Measurements from ENCODE around the gene JARID2.

DNA sequence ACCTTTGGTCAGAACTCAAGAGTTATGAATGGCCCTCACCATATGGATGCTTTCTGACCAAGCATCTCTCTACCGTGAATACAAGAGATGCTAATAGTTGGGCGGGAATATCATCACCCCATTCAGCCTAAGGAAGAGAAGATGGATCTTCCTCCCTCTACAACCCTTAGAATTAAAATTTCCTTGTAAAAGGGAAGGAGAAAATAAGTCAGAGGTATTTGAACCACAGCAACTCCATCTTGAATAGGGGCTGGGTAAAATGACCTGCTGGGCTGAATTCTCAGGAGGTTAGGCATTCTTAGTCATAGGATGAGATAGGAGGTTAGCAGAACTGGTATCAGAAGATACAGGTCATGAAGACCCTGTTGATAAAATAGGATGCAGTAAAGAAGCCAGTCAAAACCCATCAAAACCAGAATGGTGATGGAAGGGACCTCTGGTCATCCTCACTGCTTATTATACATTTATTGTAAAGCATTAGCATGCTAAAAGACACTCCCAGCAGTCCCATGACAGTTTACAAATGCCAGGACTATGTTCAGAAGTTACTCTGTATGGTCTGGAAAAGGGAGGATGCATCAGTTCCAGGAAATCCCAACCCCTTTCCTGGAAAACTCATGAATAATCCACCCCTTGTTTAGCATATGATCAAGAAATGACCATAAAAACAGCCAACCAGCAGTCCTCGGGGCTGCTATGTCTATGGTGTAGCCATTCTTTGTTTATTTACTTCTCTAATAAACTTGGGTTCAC is 315.8 kb downstream of the JARID2 start:
- TF ChIP-seq POLR2A (IDR thresholded peaks at IDR 0.05; ENCODE audit: low read depth, low read length) (no peak), POLR2AphosphoS5 (IDR thresholded peaks at IDR 0.05; ENCODE audit: low read depth, low read length) (no peak)
